Dendritic cell treated with granulocyte-macrophage colony-stimulating factor and Interleukin-4, amounts not matched to agents 40 ng/mL and 50 ng/mL, for 4 days (primary cell): ENCODE results near the gene RUBCNL.

Source experiments
- H3K27ac Mint-ChIP-seq: one replicate; pipeline ENCODE4 v1.8.0; 2022; ENCODE audit warnings: mild to moderate bottlenecking, mixed read lengths
- H3K27me3 Mint-ChIP-seq: one replicate; pipeline ENCODE4 v1.8.0; 2022; ENCODE audit warnings: mild to moderate bottlenecking, mixed read lengths
- H3K36me3 Mint-ChIP-seq: one replicate; pipeline ENCODE4 v1.8.0; 2022; ENCODE audit warnings: low read depth, mixed read lengths
- H3K4me1 Mint-ChIP-seq: one replicate; pipeline ENCODE4 v1.8.0; 2022; ENCODE audit warnings: low read depth, mixed read lengths
- H3K4me3 Mint-ChIP-seq: one replicate; pipeline ENCODE4 v1.8.0; 2022; ENCODE audit warnings: mild to moderate bottlenecking, moderate library complexity, mixed read lengths
- H3K9me3 Mint-ChIP-seq: one replicate; pipeline ENCODE4 v1.8.0; 2022; ENCODE audit warnings: mixed read lengths
- intact Hi-C: fragments of 100-400 bp; cut with micrococcal nuclease; formaldehyde crosslinking; loops from one replicate; pipeline ENCODE4 v1.15.0; 2022

Gene RUBCNL

DNA sequence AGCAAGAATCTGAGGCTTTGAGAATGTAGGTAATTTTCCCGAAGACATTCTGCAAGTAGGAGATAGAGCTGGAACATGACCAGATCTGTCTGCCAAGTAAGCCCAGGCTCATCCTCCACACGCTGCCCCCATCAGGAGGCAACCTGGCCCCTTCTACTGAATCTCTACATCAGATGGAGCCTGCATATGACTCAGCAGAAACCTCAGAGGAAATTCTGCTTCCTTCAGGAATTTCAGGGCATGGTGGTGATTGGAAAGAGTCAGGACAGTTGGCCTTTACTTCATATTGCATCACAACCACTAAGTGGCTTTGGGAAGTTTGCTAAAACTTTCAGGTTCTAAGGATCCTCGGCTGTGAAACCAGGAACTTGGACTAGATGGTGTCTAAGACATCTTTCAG is 90.1 kb downstream of the RUBCNL start:
- intact Hi-C loops: no loop called here
- H3K27ac Mint-ChIP-seq: peak overlapping the region; percentile 77
- peaks cover 62% of the 10 kb centered on the region for H3K4me1 Mint-ChIP-seq
- no peaks in the 10 kb centered on the region for H3K36me3 Mint-ChIP-seq
- H3K9me3 Mint-ChIP-seq: no peaks in the 10 kb centered on the region
- no peaks in the 10 kb centered on the region for H3K27me3 Mint-ChIP-seq
- no peak overlapping the region for H3K4me3 Mint-ChIP-seq

DNA sequence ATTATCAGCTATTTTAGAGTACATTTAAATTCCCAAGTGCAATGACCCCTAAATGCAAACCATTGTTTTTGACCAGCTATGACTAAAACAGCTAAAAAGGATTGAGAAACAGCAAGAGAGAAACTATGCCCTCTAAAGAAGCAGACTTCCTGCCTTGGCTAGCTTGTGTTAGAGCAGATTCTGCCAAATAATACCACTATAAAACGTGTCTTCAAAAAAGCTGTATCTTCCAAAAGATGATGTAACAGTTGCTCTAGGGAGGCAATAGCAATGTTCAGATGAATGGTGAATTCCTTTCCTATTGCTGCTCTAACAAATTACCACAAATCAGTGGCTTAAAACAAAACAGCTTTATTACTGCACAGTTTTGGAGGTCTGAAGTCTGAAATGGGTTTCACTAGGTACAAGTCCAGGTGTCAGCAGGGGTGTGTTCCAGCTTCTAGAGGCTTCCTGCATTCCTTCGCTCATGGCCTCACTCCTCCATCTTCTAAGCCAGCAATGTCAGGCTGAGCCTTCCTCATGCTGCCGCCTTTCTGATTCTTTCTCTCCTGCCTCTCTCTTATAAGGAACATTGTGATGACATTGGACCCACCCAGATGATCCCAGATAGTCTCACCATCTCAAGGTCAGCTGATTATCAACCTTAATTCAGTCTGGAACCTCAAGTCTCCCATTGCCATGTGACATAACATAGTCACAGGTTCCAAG is 90.8 kb downstream of the RUBCNL start:
- Mint-ChIP-seq H3K9me3 (no peaks in the 10 kb centered on the region), H3K36me3 (no peaks in the 10 kb centered on the region), H3K27me3 (no peaks in the 10 kb centered on the region), H3K4me1 (peaks cover 62% of the 10 kb centered on the region), H3K27ac (peak overlapping the region; percentile 77), H3K4me3 (peak overlapping the region; percentile 23)
- intact Hi-C loops: no loop called here

DNA sequence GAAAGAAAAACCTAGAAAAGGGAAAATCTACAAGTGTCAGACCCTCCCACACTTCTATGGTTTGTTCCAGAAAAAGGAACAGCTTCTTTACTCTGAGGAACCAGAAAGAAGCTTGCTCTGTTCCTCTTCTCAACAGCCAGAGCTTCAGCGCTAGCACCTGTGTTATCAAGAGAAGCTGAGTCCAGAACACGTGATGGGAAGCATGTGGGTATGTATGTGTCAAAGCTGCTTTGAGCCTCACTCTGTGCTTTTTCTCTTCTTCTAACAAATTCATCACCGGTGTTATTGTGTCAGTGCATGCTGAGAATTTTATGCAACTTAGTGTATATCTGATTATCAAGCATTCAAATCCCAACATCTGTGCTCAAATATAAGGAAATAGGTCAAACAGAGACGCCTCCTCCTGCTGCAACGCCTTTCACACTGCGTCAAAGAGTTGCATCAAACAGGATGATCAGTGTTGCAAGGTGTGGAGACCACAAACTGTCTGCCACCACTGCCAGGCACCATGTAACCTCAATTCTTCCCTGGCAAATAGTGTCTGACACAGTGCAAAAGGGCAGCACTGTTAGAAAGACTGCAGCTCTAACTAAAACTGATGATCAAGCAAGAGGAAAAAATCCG is 91.4 kb downstream of the RUBCNL start:
- Mint-ChIP-seq H3K27ac (peak overlapping the region; percentile 77), H3K4me3 (peak overlapping the region; percentile 23), H3K36me3 (no peaks in the 10 kb centered on the region), H3K4me1 (peaks cover 62% of the 10 kb centered on the region), H3K27me3 (no peaks in the 10 kb centered on the region), H3K9me3 (no peaks in the 10 kb centered on the region)
- intact Hi-C loops: no loop called here

DNA sequence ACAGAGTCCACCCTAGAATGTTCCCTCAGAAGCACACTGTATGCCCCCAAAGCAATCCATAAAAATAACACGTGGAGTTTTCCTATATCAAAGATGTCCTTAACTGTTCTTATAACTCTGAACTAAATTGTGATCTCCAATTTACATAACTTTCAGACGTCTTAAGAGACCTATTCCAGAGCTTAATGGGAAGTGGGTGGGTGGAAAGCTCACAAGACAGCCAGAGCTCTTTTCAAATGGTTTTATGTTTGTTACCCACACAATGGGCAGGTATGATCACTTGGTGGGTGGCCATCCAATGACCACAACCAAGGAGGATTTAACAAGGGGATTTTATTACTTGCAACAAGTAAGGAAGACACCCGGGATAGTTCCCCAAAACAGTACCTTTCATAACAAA is 93.6 kb downstream of the RUBCNL start:
- intact Hi-C loops: no loop called here
- peaks cover 68% of the 10 kb centered on the region for H3K4me1 Mint-ChIP-seq
- no peaks in the 10 kb centered on the region for H3K27me3 Mint-ChIP-seq
- H3K4me3 Mint-ChIP-seq: no peak overlapping the region
- H3K9me3 Mint-ChIP-seq: no peaks in the 10 kb centered on the region
- no peaks in the 10 kb centered on the region for H3K36me3 Mint-ChIP-seq
- peak overlapping the region; percentile 29 for H3K27ac Mint-ChIP-seq
